ENCODE results near the gene HMGCLL1.

The HMGCLL1 gene

GRCh38 chr6:55530931-55531330, 48.1 kb downstream of the HMGCLL1 start:
- DNase-seq: no peak

DNA sequence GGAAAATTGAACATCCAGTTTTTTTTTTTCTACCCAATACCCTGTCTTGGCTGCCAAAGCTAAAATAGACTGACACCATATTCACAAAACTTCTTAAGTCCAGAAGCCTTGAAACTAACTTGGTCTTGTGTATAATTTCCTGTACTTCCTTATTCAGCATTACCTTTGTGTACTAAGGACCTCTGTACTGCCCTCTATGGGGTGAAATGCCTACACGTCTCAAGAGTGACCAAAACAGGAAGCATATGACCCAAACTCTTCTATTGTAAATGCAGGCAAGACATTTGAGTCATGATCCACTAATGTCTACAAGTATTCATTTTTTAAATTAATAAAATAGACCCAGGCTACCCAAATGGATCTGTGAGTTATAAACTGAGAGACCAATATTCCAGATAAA, 50.4 kb downstream of the HMGCLL1 start:
- no peak for DNase-seq

GRCh38 chr6:55524441-55524840, 54.6 kb downstream of the HMGCLL1 start:
- no peak for DNase-seq

DNA sequence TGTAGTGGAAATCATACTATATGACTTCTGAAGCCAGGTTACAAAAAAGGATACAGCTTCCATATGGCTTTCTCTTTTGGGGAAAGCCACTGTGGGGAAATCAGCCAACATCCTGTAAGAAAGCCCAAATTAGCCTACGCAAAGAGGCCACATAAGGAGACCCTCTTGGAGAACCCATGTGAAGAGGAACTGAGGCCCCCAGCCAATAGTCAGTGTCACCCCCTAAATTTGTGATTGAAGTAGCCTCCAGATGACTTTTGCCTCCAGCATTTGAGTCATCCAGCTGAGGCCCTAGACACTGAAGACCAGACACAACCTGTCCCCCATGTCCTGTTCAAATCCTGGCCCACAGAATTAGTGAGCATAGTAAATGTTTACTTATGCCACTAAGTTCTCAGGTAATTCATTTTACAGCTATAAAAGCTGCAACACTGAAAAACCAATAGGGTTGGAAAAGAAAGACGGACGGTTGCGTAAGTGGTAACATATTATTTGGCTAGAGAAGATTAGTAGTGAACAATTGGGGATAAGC, 60.4 kb downstream of the HMGCLL1 start:
- DNase-seq: no peak

GRCh38 chr6:55516736-55517135, 62.3 kb downstream of the HMGCLL1 start:
- no peak for DNase-seq

- no peak for DNase-seq
These were observed 66.1 kb downstream of the HMGCLL1 start for GRCh38 chr6:55512904-55513303.

- DNase-seq: no peak
These were observed 67.7 kb downstream of the HMGCLL1 start for GRCh38 chr6:55511122-55511800.

DNA sequence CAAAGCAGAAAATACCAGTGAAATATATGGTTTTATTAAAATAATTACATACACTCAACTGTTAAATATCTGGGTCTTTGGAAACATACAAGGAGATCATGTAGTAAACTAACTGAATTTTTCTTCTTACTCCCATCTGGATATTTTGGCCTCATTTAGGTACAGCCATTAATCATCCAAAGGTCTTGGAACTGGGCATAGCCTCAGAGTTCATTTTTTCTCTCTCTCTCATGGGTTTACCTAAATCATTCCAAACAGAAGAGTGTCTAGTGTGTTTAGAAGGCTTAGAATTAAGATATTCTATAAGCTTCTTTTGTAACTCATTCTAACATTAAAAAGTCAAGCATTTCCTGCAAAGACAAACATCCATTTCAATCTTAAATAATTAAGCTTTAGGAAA, 79.4 kb downstream of the HMGCLL1 start:
- no peak for DNase-seq

- DNase-seq: peak; percentile 4
These were observed 81.3 kb downstream of the HMGCLL1 start for GRCh38 chr6:55497694-55498093.

DNA sequence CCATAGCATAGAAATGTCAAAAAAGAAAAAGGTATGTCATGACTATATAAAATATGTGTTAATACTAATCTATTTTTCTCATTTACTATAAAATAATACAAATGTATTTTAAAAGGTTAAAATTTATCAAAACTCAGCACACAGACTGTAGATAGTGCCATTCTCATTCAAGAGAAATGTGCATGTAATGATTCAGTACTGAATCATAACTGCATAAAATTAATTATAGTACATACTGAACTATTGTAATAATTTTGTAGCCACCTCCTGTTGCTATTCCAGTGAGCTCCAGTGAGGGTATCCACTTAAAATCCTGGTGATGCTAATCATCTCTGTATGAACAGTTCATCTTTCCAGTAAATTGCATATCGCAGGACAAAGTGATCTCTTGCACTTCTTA, 82.8 kb downstream of the HMGCLL1 start:
- no peak for DNase-seq

DNA sequence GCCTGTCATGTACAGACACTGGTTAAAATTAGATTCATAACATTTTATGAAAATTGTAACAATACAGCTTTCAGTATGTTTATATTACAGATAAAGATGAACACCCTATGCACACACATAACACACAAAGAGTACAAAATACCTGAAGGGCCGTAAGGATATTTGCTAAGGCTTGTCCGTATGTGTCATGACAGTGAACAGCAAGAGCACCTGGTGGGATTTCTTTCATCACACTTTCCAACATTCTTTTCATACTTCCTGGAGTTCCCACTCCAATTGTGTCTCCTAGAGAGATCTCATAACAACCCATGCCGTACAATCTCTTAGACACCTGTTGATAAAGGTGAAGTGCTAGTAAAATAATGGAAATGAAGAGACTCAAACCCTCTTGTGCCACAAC, 83.7 kb downstream of the HMGCLL1 start:
- DNase-seq: no peak

- no peak for DNase-seq
These were observed 84.6 kb downstream of the HMGCLL1 start for GRCh38 chr6:55494411-55494810.

DNA sequence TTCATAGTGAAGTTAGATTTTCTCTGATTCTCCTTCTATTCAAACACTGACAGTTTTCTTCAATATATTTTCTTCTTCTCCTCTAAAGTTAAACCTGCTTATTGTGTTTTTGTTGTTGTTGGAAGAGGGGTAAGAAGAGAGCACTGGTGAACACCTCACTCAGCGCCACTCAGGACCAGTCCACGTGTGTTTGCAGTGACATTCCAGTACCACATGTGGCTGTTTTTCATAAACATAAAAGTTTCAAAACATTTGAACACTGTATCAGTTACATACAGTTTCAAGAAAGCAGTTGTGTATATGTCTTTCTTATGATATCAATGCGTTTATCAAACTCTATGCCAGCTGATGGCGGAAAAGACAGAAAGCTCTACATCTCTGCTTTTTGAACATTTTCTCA, 86.7 kb downstream of the HMGCLL1 start:
- no peak for DNase-seq

- DNase-seq: no peak
These were observed 88.1 kb downstream of the HMGCLL1 start for GRCh38 chr6:55490871-55491270.

DNA sequence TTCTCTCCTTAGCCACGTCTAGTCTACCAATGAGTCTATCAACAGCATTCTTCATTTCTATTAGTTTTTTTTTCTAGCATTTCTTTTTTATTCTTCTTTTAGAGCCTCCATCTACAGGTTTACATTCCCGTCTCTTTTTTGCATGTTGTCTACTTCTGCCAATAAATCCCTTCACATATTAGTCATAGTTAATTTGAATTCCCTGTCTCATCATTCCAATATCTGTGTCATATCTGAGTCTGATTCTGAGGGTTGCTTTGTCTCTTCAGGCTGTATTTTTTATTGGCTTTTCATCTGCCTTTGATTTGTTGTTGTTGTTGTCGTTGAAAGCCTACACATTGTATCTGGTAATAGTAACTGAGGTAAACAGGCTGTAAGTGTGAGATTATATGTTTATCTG, 104.6 kb downstream of the HMGCLL1 start:
- DNase-seq: no peak

DNA sequence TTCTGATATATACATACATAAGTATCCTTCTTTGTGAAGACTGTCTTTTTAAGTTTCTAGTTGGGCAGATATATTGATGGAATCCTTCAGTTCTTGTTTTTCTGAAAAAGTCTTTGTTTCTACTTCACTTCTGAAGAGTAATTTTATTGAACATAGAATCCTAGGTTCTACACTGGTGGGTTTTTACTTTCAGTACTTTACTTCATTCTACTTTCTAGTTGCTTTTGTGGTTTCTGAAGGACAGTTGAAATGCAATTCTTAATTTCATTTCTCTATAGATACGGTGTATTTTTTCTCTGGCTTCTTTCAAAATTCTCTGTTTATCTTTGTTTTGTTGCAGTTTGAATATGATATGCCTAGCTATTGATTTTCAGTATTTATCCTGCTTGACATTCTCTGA, 105.3 kb downstream of the HMGCLL1 start:
- DNase-seq: no peak

- no peak for DNase-seq
These were observed 109.0 kb downstream of the HMGCLL1 start for GRCh38 chr6:55469951-55470366.

GRCh38 chr6:55456016-55456415, 123.0 kb downstream of the HMGCLL1 start:
- no peak for DNase-seq

GRCh38 chr6:55450005-55450404, 129.0 kb downstream of the HMGCLL1 start:
- no peak for DNase-seq

DNA sequence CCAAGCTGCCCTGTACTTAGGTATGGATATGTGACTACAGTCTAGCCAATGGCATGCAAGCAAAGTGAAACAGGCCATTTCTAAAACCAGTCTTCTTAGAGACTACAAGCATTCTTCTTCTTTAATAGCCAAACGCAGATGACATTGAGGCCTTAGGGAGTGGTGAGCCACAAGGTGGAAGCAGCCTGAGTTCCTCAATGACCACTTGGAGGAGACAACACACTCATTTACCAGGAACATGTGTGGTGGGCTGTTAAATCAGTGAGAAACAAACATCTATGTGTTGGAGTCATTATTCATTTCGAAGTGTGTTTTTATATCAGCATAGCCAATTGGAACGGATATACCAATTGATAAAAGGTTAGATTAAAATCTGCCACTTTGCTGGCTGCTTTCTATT, 129.8 kb downstream of the HMGCLL1 start:
- no peak for DNase-seq

DNA sequence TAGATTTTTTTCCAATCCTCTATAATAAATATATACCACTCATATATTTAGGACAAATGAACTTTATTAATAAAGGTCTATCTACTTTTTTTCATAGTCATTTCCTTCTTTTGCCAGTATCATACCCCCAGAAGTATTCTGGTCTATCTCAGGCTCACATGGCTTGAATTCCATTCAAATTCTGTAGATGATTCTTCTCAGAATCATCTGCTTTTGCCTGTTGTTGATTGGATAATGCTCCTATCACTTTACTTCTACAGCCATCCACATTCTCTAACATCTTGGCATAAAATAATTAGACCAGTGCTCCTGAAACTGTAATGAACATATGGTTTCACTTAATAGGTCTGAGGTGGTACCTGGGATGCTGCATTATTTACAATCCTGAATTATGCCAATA, 130.5 kb downstream of the HMGCLL1 start:
- no peak for DNase-seq

DNA sequence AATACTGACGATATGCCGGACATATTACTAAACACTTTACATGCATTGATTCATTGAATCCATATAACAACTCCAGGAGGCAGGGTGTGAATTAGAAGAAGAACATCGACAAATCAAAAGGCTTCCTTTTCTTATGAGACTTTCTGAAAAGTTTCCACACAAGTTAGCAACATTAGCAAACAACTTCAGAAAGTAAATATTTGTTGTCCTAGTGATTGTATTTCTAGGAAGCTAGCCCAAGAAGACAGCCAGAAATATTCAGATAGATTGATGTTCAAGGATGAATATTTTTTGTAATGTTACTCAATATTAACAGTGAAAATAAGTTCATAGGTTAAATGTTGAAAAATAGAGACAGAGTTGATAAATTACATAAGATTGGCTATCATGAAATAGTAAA, 131.1 kb downstream of the HMGCLL1 start:
- no peak for DNase-seq

- peak; percentile 6 for DNase-seq
These were observed 133.3 kb downstream of the HMGCLL1 start for GRCh38 chr6:55445648-55446204.

DNA sequence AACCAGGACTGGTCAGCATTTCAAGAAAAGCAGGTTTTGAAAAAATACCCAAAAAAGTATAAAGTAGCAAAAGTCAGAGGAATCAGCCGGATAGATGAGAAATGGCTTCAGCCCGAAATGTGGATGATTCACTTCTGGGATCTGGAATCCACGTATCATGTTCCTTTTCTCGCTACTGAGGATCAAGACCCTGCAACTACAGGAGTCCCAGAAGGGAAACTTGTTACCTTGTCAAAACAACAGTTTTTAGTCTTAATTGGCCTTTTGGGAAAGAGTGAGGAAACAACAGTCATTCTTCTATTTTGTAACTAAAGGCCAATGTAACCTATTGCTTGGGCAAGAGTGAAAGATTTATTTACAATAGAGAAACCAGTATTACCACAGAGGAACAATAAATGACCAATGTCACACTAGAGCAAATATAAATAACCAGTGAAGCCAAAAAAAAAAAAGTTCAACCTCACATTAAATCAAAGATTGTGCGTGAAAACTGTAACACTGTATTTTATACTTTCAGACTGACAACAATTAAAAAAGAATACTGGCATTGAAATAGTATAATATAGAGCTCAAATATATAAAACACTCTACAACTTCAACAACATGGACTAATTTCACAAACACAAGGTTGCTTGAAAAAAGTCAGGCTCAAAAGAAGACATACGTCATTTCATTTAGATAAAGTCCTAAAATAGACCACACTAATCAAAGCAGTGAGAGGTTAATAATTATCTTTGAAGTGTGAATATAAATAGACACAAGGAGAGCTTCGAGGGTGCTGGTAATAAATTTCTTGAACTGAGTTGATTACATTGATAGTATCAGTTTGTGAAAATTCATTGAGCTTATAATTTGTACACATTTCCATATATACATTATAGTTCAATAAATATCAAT, 135.5 kb downstream of the HMGCLL1 start:
- no peak for DNase-seq
